Measurements from ENCODE around the gene CCDC27. TPM values are rescaled to one million over a fixed set of nuclear protein-coding genes. Genes with fewer than 3 reads are reported as not detected.

The CCDC27 gene
- total RNA-seq, 1 donor from 2014 or later = not detected

DNA sequence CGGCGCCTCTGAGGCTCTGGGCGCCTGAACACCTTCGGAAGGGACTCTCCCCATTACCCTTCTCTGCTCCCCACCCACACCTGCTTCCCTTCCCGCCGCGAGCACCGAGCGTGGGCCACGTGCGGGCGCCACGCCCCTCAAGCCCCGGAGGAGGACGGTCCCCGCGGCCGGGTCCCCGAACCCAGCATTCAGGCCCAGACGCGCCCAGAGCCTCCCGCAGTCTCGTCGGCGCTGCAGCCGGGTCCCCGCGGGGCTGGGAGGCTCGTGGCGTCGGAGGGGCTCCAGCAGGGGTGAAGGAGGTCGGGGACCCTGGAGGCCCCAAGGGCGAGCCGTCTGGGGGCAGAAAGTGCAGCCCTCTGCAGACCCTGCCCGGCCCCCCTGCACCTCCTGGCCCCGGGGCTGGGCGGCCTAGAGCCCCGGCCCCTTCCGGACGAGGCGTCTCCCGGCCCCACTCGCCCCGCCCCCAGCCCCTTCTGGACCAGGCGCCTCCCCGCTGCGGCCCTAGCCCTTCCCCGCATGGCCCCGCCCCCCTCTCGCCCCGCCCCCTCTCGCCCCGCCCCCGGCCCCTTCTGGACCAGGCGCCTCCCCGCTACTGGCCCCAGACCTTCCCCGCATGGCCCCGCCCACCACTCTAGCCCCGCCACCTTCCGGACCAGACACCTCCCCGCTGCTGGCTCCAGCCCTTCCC, 19.9 kb downstream of the CCDC27 start:
- TF ChIP-seq, protein P1, sequence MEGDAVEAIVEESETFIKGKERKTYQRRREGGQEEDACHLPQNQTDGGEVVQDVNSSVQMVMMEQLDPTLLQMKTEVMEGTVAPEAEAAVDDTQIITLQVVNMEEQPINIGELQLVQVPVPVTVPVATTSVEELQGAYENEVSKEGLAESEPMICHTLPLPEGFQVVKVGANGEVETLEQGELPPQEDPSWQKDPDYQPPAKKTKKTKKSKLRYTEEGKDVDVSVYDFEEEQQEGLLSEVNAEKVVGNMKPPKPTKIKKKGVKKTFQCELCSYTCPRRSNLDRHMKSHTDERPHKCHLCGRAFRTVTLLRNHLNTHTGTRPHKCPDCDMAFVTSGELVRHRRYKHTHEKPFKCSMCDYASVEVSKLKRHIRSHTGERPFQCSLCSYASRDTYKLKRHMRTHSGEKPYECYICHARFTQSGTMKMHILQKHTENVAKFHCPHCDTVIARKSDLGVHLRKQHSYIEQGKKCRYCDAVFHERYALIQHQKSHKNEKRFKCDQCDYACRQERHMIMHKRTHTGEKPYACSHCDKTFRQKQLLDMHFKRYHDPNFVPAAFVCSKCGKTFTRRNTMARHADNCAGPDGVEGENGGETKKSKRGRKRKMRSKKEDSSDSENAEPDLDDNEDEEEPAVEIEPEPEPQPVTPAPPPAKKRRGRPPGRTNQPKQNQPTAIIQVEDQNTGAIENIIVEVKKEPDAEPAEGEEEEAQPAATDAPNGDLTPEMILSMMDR (IDR thresholded peaks at IDR 0.05) = no peak
- H3K9me3 Mint-ChIP-seq = no peaks in the 10 kb centered on the region
- no peak overlapping the region for H3K27ac Mint-ChIP-seq
- no peaks in the 10 kb centered on the region for H3K36me3 Mint-ChIP-seq (ENCODE audit: low read depth)
- peak; percentile 89 for ATAC-seq (ENCODE audit: low read depth)
- DNase-seq = peak; percentile 87
- H3K4me3 Mint-ChIP-seq = peak overlapping the region; percentile 76
- POLR2A ChIA-PET = interaction anchor here (1.2 to 1.4 kb wide), 2 partner anchors 24 to 127 kb away, joined by 4 to 8 read pairs; partner anchors contain the start of genes C1orf174 and LRRC47
- intact Hi-C loops (cut with micrococcal nuclease) = loop anchor here (1.0 kb wide), 3 partner anchors 24 to 128 kb away; partner anchors contain the start of genes C1orf174 and LRRC47
- CTCF ChIA-PET = no interaction called here
- peaks cover 5% of the 10 kb centered on the region for H3K27me3 Mint-ChIP-seq
- H3K4me1 Mint-ChIP-seq = peaks cover 18% of the 10 kb centered on the region

DNA sequence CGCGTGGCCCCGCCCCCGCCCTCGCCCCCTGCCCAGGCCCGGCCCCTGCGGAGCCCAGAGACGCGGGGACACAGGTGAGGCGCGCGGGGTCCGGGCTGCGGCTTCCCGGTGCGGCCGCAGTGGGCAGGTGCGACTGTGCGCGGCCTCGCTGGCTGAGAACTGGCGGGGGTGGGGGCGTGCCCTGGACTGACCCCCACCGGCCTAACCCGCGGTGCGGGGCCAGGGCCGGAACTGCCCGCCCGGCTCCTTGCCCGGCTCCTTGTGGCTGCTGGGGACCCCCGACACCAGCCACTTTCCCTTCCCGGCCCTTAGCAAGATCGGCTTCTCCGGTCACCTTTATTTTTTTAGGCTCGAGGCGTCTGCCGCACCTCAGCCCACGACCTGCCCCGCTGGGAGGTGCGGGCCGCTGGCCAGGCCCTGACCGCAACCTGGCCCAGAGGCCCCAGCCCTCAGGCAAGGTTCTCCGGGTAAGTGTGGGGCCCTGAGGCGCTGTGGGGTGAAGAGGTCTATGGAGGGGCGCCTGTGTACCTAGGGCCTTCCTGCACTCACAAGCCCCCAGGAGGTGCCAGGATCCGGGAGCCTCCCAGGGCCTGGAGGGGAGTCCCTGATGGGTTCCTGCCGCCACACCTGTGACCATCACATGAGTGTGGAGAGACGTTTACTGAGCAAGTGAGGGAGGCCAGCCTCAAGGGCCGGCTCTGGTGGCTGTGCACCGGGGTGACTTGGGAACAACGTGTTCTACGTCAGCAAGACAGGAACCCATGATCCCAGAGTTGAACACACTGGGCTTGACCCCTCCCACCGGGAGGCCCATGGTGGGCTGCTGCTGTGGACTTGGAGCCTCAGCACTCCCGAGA, 20.7 kb downstream of the CCDC27 start, which contains the start of gene SMIM1:
Gene SMIM1, plus strand, starts transcription at position 35 of the 857 bp plus-strand sequence. CDS start 2,625 bp downstream, outside the sequence.
- no peak within 1 kb of the TSS for H3K27ac Mint-ChIP-seq
- no peak for DNase-seq
- no peaks in the 10 kb centered on the region for H3K27me3 Mint-ChIP-seq
- POLR2A ChIA-PET = interaction anchor here (1.6 kb wide), 1 partner anchor 23 kb away, joined by 7 read pairs; the partner anchor contains the start of gene LRRC47
- no peaks in the 10 kb centered on the region for H3K36me3 Mint-ChIP-seq (ENCODE audit: low read depth)
- H3K4me3 Mint-ChIP-seq = peak within 1 kb of the TSS; percentile 76
- no peaks in the 10 kb centered on the region for H3K9me3 Mint-ChIP-seq
- H3K4me1 Mint-ChIP-seq = peaks cover 18% of the 10 kb centered on the region
- TF ChIP-seq, protein P1 (IDR thresholded peaks at IDR 0.05) = no peak
- intact Hi-C loops (cut with micrococcal nuclease) = loop anchor here (1.0 kb wide), 3 partner anchors 23 to 127 kb away; partner anchors contain the start of genes C1orf174 and LRRC47
- CTCF ChIA-PET = interaction anchor here (0.7 kb wide), 1 partner anchor 124 kb away, joined by 3 read pairs; no protein-coding TSS in a partner anchor
- no peak for ATAC-seq (ENCODE audit: low read depth)

DNA sequence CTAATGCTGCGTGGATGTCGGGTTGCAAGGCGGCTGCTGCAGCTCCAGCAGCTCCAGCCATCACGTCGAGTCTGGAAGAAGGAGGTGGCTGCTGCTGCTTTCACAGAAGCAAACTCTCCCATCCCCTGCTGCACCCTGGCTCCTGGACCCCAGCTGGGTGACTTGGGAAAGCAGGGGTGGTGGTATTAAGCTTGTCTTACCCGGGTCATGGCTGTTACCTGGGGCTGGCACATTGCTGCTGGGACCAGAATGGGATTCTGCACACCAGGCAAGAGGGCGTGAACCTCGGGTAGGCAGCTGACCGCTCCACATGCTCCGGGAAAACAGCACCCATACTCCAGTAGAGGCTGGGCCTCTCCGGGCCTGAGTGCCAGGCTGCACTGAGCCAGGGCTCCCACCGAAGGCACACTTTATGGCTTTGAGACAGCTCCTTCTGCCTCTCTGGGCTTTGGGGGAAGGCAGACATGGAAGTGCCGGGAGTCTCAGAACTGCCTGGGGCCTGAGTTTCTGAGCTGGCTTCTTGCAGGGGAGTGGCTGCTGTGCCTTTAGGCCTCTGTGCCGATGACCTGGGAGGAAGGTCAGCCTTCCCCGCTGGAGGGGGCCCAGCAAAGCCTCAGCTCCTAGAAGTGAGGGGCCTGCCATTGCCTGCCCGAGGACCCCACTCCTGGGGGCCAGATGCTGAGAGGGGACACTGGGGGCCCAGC, 21.5 kb downstream of the CCDC27 start:
- H3K27ac Mint-ChIP-seq = no peak overlapping the region
- CTCF ChIA-PET = interaction anchor here (0.7 kb wide), 1 partner anchor 123 kb away, joined by 3 read pairs; no protein-coding TSS in a partner anchor

DNA sequence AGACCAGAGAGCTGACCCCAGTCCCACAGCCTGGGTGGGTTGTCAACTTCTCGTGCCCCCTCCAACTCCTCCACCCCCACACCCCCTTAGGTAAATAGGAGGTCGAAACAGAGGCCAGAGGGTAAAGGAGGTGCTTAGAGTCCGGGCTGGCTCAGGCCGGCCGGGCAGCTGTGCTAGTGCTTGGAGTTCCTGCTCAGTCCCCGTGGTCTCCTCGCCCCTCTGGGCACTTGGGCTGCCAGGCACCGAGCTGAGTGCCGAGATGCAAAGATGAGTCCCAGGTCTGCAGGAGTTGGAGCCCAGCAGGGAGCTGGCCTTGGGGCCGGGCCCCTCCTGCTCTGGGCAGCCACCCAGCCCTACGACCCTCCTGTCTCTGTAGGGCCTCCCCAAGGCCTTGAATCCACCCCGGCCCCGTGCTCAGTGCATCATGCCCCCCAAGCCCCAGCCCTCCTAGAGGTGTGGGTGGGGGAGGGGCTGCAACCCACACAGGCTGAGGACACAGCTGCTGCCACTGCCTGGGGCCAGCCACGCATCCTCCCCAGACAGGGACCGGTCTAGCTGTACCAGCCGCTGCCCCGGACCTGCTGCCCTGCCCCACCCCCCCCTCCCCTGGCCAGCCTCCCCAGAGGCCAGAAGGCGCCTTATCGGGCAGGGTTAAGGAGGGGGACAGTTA, 22.2 kb downstream of the CCDC27 start:
- Mint-ChIP-seq H3K36me3 (ENCODE audit: low read depth) (peaks cover 4% of the 10 kb centered on the region), H3K4me1 (peaks cover 18% of the 10 kb centered on the region), H3K4me3 (no peak overlapping the region), H3K27ac (no peak overlapping the region), H3K9me3 (no peaks in the 10 kb centered on the region), H3K27me3 (no peaks in the 10 kb centered on the region)
- intact Hi-C loops (cut with micrococcal nuclease) = no loop called here
- DNase-seq = no peak
- POLR2A ChIA-PET = interaction anchor here (0.7 to 1.6 kb wide), 2 partner anchors 22 to 28 kb away, joined by 3 to 7 read pairs; partner anchors contain the start of gene LRRC47
- no peak for ATAC-seq (ENCODE audit: low read depth)
- TF ChIP-seq, protein P1 (IDR thresholded peaks at IDR 0.05) = no peak
- CTCF ChIA-PET = no interaction called here

More for the DNA sequence above, 21.5 kb downstream of the CCDC27 start:
- TF ChIP-seq, protein P1 (IDR thresholded peaks at IDR 0.05) = no peak
- no peaks in the 10 kb centered on the region for H3K36me3 Mint-ChIP-seq (ENCODE audit: low read depth)
- ATAC-seq (ENCODE audit: low read depth) (no peak), DNase-seq (no peak)
- POLR2A ChIA-PET = interaction anchor here (0.7 to 1.6 kb wide), 2 partner anchors 22 to 27 kb away, joined by 3 to 7 read pairs; partner anchors contain the start of gene LRRC47
- peaks cover 18% of the 10 kb centered on the region for H3K4me1 Mint-ChIP-seq
- no peaks in the 10 kb centered on the region for H3K27me3 Mint-ChIP-seq
- no peak overlapping the region for H3K4me3 Mint-ChIP-seq
- no peaks in the 10 kb centered on the region for H3K9me3 Mint-ChIP-seq
- intact Hi-C loops (cut with micrococcal nuclease) = no loop called here

Data from activated B cell treated with CpG ODN at 0.5 μM for 24 hours (primary cell).